HL-60/S4 (cell line): ENCODE results near the gene DAAM1.

Source experiments
- in situ Hi-C: fragments of 300-500 bp; cut with MboI; formaldehyde crosslinking; loops from 2 replicates; pipeline ENCODE4 v1.14.3; 2022; ENCODE audit warnings: low sequenced_read_pairs

DAAM1 gene

GRCh38 chr14:59215757-59216156 is 27.3 kb downstream of the DAAM1 start:
- in situ Hi-C loops, result no loop called here

- in situ Hi-C loops, result no loop called here
These were observed 28.5 kb downstream of the DAAM1 start for GRCh38 chr14:59217011-59217410.

GRCh38 chr14:59221568-59221967 is 33.1 kb downstream of the DAAM1 start:
- in situ Hi-C loops, result no loop called here

- in situ Hi-C loops, result no loop called here
These were observed 35.9 kb downstream of the DAAM1 start for GRCh38 chr14:59224341-59224740.

DNA sequence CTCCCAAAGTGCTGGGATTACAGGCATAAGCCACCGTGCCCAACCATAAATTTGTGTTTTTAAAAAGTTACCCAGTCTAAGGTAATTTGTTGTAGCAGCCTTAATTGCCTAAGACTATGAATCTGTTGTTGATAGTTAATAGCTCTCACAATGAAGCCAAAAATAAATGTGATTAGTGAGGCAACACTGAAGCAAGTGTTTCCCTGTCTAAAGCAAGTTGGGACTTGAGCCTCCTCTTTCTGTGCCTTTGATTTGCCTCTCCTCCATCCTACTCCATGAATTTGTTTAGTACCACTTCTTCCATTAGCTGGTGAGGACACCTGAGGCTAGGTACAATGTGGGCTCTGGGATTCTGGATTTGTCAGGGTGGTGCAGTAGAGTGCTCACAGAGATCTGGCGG is 36.8 kb downstream of the DAAM1 start:
- in situ Hi-C loops, result no loop called here

GRCh38 chr14:59228421-59228820 is 40.0 kb downstream of the DAAM1 start:
- in situ Hi-C loops, result no loop called here

GRCh38 chr14:59229653-59230406 is 41.4 kb downstream of the DAAM1 start:
- in situ Hi-C loops, result no loop called here

- in situ Hi-C loops, result no loop called here
These were observed 47.7 kb downstream of the DAAM1 start for GRCh38 chr14:59236195-59236594.

GRCh38 chr14:59238216-59238615 is 49.7 kb downstream of the DAAM1 start:
- in situ Hi-C loops, result no loop called here

GRCh38 chr14:59239022-59239421 is 50.6 kb downstream of the DAAM1 start:
- in situ Hi-C loops, result no loop called here

DNA sequence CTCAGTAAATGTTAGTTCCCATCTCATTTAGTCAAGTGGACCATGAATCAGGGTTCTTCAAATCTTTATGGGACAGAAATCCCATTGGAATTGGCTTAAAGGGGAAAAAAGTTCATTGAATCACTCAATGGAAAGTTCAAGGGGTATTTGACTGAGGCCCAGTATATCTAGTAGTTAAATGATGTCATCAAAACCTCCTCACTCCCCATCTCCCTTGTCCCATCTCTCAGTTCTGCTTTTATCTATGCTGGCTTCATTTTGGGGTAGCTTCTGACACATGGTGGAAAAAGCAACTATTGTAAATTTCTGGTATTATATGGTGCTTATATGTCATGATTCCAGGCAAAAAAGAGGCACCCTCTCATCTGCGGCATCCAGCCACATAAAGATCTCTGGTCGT is 51.9 kb downstream of the DAAM1 start:
- in situ Hi-C loops, result no loop called here

DNA sequence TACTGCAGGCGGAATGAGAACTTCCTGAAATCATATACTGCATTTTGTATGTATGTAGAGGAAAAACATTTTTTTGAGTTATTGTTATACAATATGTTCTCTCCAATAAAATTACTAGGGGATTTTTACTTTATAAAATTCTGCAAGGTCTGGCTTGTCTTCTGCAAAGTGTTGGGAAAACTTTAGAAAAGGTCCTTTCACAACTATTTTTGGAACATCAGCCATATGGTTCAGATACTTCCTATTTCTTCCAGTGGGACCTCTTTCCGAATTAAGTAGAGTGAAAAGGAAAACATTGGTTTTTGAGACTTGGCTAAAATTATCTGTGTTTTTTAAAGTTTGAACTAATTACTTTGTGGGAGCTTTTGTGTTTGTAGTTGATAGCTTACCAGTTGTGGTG is 52.7 kb downstream of the DAAM1 start:
- in situ Hi-C loops, result no loop called here

DNA sequence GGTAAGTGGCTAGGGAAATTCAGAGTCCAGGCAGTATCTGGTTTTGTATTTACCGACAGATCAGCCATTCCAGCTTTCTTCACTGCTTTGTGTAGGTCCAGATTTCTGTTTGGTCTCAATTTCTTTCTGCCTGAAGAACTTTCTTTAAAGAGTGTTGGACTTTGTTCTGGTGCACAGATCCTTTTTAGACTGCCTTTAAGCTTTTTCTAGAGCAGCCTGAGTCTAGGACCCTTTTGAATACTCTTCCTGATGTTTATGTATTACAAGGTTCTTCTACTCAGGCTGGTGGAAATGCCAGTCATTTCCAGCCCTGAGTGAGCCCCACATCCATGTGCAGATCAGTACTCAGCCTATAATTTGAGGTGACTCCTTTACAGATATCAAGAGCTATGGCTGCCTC is 54.7 kb downstream of the DAAM1 start:
- in situ Hi-C loops, result no loop called here

DNA sequence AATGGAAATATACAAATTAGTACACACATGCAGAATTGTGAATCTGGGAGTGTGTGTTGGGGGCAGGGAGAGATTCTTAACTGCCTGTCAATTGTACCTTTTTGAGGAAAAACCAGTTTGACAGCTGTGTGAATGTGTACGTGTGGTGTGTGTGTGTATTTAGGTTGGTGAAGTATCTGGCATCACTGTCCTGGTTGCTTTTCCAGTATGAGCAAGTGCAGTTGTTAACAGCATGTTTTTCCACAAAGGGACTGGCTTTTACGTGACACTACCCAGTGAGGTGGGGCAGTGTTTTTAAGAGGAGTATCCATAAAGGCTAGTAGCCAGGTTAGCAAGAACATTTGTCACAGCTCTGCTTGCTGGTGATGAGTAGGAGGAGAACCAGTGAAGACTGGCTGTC is 56.1 kb downstream of the DAAM1 start:
- in situ Hi-C loops, result no loop called here

DNA sequence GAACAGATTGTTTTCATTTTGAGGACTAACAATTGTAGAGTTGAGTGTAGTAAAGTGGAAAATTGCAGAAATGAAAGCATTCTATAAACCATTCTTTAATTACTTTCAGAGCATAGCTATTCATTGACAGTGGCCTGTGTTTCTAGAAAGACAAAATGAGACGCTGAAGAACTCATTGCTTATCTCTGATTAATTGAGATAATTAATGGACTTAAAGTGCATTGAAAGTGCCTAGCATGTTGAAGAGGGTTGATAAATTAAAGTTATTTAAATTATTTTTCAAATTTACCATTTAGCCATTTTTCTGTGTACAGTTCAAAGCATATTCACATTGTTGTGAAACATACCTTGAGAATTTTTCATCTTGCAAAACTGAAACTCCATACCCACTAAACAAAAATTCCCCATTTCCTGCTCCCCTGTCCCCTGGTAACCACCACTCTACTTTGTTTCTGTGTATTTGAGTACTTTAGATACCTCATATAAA is 57.4 kb downstream of the DAAM1 start:
- in situ Hi-C loops, result no loop called here

- in situ Hi-C loops, result no loop called here
These were observed 58.1 kb downstream of the DAAM1 start for GRCh38 chr14:59246566-59246965.

DNA sequence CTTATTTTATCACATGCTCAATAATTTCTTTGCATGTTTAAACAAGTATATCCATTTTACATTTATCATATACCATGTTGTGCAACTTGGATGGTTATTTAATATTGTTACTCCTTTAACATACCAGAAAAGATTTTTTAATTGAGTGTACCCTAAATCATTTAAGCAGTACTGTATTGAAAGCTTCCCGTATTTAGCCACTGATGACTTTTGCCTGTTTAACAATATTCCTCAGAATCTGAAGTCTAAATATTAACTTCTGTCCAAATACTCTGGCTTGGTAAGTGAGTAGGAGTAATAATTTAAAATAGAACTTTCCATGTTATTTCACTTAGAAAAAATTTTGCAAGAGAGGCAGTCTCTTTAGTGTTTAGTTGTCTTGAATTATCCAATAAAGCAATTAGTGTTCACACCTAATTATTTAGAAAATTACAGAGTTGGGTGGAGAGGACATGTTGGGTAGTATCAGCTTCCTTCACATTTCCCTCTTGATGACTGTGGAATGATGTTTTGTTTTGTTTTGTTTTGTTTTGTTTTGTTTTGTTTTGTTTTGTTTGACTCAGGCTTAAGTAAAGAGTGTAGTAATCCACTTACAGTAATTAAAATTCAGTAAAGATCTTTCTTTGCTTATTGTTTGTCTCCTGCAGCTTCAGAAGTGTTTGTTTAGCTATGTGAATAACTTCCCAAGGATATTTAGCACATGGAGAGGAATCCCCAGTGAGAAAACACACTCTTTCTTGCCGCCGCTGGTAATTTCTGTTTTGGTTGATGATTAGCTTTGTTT is 59.5 kb downstream of the DAAM1 start:
- in situ Hi-C loops, result no loop called here

DNA sequence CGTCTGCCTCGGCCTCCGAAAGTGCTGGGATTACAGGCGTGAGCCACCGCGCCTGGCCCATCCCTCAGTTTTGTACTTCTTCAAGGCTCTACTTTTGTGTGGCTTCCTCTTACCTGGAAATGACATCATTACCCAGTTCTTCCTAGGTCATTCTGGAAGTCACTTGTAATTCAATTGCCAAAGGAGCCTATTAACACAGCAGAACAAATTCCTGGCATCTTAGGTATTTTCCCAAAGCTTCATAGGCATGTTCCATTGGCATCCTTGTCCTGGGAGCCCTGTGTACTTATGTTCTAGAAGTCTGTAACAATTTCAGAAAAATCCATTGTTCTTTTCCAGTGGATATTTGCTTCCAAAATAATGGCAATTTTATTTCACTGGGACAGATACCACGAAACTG is 60.6 kb downstream of the DAAM1 start:
- in situ Hi-C loops, result no loop called here

DNA sequence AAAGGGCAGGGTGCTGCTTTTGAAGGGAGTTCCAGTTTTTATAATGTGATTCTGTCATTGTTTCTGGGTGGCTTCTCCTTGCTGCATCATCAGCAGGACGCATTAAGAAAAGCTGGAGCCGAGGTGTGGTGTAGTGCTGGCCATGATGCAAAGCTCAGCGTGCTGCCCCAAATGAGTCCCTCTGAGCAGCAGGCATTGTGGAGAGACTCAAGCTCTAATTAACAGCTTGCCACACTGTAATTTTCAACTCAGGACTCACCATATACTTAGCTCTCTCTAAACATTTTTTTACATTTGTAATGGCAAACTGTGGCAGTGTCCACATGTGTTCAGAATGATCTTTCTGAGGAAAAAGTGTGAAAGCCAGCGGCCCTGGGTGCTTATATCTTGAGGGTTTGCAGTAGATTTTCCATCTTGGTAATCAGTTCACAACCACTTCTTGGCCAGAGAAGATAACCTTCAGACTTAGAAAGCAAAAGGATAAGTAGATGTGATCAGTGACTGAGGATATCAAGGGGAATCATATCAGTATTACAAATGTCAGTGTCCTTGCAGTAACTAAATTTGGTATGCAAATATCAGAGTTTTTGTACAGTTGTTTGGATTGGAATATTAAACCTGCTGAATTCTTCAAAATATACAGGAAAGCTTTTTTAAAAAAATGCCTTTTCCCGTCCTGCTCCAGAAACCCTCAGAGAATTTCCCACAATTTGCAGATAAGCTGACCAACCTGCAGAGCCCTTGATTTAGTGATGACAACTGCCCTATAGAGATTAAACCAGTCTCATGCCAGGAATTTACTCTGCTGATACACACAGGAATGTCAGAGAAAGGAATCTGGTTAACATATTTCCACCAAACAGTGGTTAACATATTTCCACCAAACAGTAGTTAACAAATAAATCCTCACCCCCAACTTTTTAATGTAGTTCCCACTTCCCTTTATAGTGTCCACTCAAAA is 63.6 kb downstream of the DAAM1 start:
- in situ Hi-C loops, result no loop called here

GRCh38 chr14:59252772-59253500 is 64.5 kb downstream of the DAAM1 start:
- in situ Hi-C loops, result no loop called here
